SK-N-SH treated with all-trans-retinoic acid at 6 μM for 48 hours (cell line): ENCODE data around the gene RIBC1.

Experiments
- ATAC-seq: fragments of 200-7000 bp; cut with Tn5 transposase; 3 replicates; pipeline ENCODE4 v1.9.1; 2020; ENCODE audit warnings: mild to moderate bottlenecking, moderate library complexity
- ARNTL ChIP-seq: fragments of 450-650 bp; formaldehyde crosslinking; IDR thresholded peaks from 2 replicates; pipeline ENCODE4 v1.5.0; 2020; ENCODE audit warnings: low read depth, mild to moderate bottlenecking, moderate library complexity, borderline replicate concordance
- BACH2 ChIP-seq: fragments of 250-450 bp; sonication (Bioruptor Pico); IDR thresholded peaks from 2 replicates; pipeline ENCODE4 v1.9.0; 2021; ENCODE audit warnings: mild to moderate bottlenecking, borderline replicate concordance
- CSDC2 ChIP-seq: fragments of 250-450 bp; sonication (Bioruptor Pico); IDR thresholded peaks from 2 replicates; pipeline ENCODE4 v1.5.0; 2020; ENCODE audit warnings: mild to moderate bottlenecking, moderate library complexity
- CSRNP3 ChIP-seq: fragments of 250-450 bp; sonication (Bioruptor Pico); IDR thresholded peaks from 2 replicates; pipeline ENCODE4 v1.5.1; 2021; ENCODE audit warnings: mild to moderate bottlenecking, moderate library complexity
- ESRRG ChIP-seq: fragments of 250-450 bp; sonication (Bioruptor Pico); IDR thresholded peaks from 2 replicates; pipeline ENCODE4 v1.6.1; 2021; ENCODE audit warnings: mild to moderate bottlenecking
- ISL1 ChIP-seq: fragments of 250-450 bp; sonication (Bioruptor Pico); IDR thresholded peaks from 2 replicates; pipeline ENCODE4 v2.1.2; 2022; ENCODE audit warnings: mild to moderate bottlenecking, moderate library complexity
- OSR1 ChIP-seq: fragments of 250-450 bp; sonication (Bioruptor Pico); IDR thresholded peaks from 2 replicates; pipeline ENCODE4 v1.8.0; 2022; ENCODE audit warnings: moderate library complexity, mild to moderate bottlenecking, inconsistent platforms
- POU6F1 ChIP-seq: fragments of 250-450 bp; sonication (Bioruptor Pico); IDR thresholded peaks from 2 replicates; pipeline ENCODE4 v1.8.0; 2021; ENCODE audit warnings: low read depth, mild to moderate bottlenecking, moderate library complexity, borderline replicate concordance
- PPARA ChIP-seq: fragments of 250-450 bp; sonication (Bioruptor Pico); IDR thresholded peaks from 2 replicates; pipeline ENCODE4 v1.5.0; 2020; ENCODE audit warnings: mild to moderate bottlenecking, borderline replicate concordance
- RARB ChIP-seq: fragments of 250-450 bp; sonication (Bioruptor Pico); IDR thresholded peaks from 2 replicates; pipeline ENCODE4 v1.8.0; 2021; ENCODE audit warnings: mild to moderate bottlenecking, moderate library complexity
- SNAI2 ChIP-seq: fragments of 250-450 bp; sonication (Bioruptor Pico); IDR thresholded peaks from 2 replicates; pipeline ENCODE4 v1.5.0; 2020; ENCODE audit warnings: mild to moderate bottlenecking, moderate library complexity
- TCF4 ChIP-seq: fragments of 250-450 bp; sonication (Bioruptor Pico); IDR thresholded peaks from 2 replicates; pipeline ENCODE4 v1.8.0; 2021; ENCODE audit warnings: mild to moderate bottlenecking, moderate library complexity, borderline replicate concordance
- TOX ChIP-seq: fragments of 250-450 bp; sonication (Bioruptor Pico); IDR thresholded peaks from 2 replicates; pipeline ENCODE4 v1.8.0; 2021; ENCODE audit warnings: mild to moderate bottlenecking, moderate library complexity, borderline replicate concordance
- TSHZ2 ChIP-seq: fragments of 250-450 bp; sonication (Bioruptor Pico); IDR thresholded peaks from 2 replicates; pipeline ENCODE4 v1.5.0; 2020; ENCODE audit warnings: mild to moderate bottlenecking, moderate library complexity
- ZC3H10 ChIP-seq: fragments of 250-450 bp; sonication (Bioruptor Pico); IDR thresholded peaks from 2 replicates; pipeline ENCODE4 v1.5.1; 2021; ENCODE audit warnings: mild to moderate bottlenecking, moderate library complexity
- ZFP3 ChIP-seq: fragments of 250-450 bp; sonication (Bioruptor Pico); IDR thresholded peaks from 2 replicates; pipeline ENCODE4 v1.5.0; 2020; ENCODE audit warnings: mild to moderate bottlenecking, moderate library complexity
- ZFP30 ChIP-seq: fragments of 450-650 bp; formaldehyde crosslinking; IDR thresholded peaks from 2 replicates; pipeline ENCODE4 v1.5.0; 2022; ENCODE audit warnings: mild to moderate bottlenecking, moderate library complexity
- ZNF565 ChIP-seq: fragments of 450-650 bp; formaldehyde crosslinking; conservative IDR thresholded peaks from 2 replicates; pipeline ENCODE4 v1.5.0; 2020; ENCODE audit warnings: low read depth, mild to moderate bottlenecking, moderate library complexity
- ZNF70 ChIP-seq: fragments of 450-650 bp; formaldehyde crosslinking; IDR thresholded peaks from 2 replicates; pipeline ENCODE4 v1.5.0; 2020; ENCODE audit warnings: mild to moderate bottlenecking, moderate library complexity
- ZNF8 ChIP-seq: fragments of 450-650 bp; formaldehyde crosslinking; IDR thresholded peaks from 2 replicates; pipeline ENCODE4 v1.5.0; 2020; ENCODE audit warnings: mild to moderate bottlenecking, moderate library complexity
- TF ChIP-seq, protein P1 (sequence below): fragments of 250-450 bp; sonication (Bioruptor Pico); IDR thresholded peaks from 2 replicates; pipeline ENCODE4 v1.8.0; 2020; ENCODE audit warnings: mild to moderate bottlenecking, moderate library complexity, borderline replicate concordance
- TF ChIP-seq, protein P2 (sequence below): fragments of 250-450 bp; sonication (Bioruptor Pico); IDR thresholded peaks from 2 replicates; pipeline ENCODE4 v1.5.1; 2020; ENCODE audit warnings: low read depth, mild to moderate bottlenecking, moderate library complexity

Gene RIBC1

DNA sequence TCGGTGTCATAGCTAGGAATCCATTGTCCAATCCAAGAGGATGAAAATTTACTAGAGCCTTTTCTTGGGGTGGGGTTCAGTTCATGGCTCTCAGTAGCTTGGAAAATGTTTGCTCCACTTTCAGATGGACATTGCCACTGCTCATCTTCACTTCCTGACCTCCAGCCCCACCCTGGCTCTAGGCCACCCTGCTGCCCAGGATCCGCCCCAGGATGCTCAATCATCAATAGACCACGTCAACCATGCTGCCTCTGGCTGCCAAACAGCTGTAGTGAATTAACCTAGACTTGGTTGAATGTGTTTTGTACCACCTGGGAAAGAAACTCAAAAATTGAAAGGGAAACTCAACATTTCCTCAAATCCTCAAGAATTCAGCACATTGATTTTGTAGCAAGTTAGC is 48.7 kb downstream of the RIBC1 start:
- no peak for TF ChIP-seq ZNF565 (CRISPR knock-in tag)
- no peak for TF ChIP-seq TOX (CRISPR knock-in tag)
- TF ChIP-seq CSRNP3 = no peak
- TF ChIP-seq SNAI2 (CRISPR knock-in tag) = no peak
- no peak for TF ChIP-seq BACH2 (CRISPR knock-in tag)
- TF ChIP-seq TSHZ2 = no peak
- no peak for TF ChIP-seq ESRRG
- TF ChIP-seq, protein P1, sequence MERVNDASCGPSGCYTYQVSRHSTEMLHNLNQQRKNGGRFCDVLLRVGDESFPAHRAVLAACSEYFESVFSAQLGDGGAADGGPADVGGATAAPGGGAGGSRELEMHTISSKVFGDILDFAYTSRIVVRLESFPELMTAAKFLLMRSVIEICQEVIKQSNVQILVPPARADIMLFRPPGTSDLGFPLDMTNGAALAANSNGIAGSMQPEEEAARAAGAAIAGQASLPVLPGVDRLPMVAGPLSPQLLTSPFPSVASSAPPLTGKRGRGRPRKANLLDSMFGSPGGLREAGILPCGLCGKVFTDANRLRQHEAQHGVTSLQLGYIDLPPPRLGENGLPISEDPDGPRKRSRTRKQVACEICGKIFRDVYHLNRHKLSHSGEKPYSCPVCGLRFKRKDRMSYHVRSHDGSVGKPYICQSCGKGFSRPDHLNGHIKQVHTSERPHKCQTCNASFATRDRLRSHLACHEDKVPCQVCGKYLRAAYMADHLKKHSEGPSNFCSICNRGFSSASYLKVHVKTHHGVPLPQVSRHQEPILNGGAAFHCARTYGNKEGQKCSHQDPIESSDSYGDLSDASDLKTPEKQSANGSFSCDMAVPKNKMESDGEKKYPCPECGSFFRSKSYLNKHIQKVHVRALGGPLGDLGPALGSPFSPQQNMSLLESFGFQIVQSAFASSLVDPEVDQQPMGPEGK (CRISPR knock-in tag) = no peak
- TF ChIP-seq ARNTL (CRISPR knock-in tag) = no peak
- TF ChIP-seq PPARA (CRISPR knock-in tag) = no peak
- no peak for TF ChIP-seq ZNF70
- TF ChIP-seq, protein P2, sequence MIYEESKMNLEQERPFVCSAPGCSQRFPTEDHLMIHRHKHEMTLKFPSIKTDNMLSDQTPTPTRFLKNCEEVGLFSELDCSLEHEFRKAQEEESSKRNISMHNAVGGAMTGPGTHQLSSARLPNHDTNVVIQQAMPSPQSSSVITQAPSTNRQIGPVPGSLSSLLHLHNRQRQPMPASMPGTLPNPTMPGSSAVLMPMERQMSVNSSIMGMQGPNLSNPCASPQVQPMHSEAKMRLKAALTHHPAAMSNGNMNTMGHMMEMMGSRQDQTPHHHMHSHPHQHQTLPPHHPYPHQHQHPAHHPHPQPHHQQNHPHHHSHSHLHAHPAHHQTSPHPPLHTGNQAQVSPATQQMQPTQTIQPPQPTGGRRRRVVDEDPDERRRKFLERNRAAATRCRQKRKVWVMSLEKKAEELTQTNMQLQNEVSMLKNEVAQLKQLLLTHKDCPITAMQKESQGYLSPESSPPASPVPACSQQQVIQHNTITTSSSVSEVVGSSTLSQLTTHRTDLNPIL = no peak
- no peak for TF ChIP-seq ZC3H10 (CRISPR knock-in tag)
- TF ChIP-seq ZNF8 = no peak
- TF ChIP-seq ISL1 (CRISPR knock-in tag) = no peak
- no peak for TF ChIP-seq ZFP30
- TF ChIP-seq CSDC2 (CRISPR knock-in tag) = no peak
- TF ChIP-seq RARB = no peak
- ATAC-seq = no peak

GRCh38 chrX:53474707-53475106 is 52.0 kb downstream of the RIBC1 start:
- no peak for ATAC-seq
- no peak for TF ChIP-seq TCF4
- TF ChIP-seq PPARA (CRISPR knock-in tag) = no peak
- TF ChIP-seq TOX (CRISPR knock-in tag) = no peak
- no peak for TF ChIP-seq POU6F1 (CRISPR knock-in tag)
- TF ChIP-seq ZFP3 (CRISPR knock-in tag) = no peak
- TF ChIP-seq, protein P2 = no peak
- no peak for TF ChIP-seq ARNTL (CRISPR knock-in tag)
- TF ChIP-seq ZFP30 = no peak
- TF ChIP-seq CSRNP3 = no peak
- TF ChIP-seq, protein P1 (CRISPR knock-in tag) = no peak
- TF ChIP-seq TSHZ2 = no peak
- TF ChIP-seq OSR1 (CRISPR knock-in tag) = no peak
- no peak for TF ChIP-seq ZNF8
- TF ChIP-seq SNAI2 (CRISPR knock-in tag) = no peak
- no peak for TF ChIP-seq ZNF70
- TF ChIP-seq ISL1 (CRISPR knock-in tag) = no peak
- no peak for TF ChIP-seq ZNF565 (CRISPR knock-in tag)
